ENCODE results near the gene ZNF674.

ZNF674 gene

DNA sequence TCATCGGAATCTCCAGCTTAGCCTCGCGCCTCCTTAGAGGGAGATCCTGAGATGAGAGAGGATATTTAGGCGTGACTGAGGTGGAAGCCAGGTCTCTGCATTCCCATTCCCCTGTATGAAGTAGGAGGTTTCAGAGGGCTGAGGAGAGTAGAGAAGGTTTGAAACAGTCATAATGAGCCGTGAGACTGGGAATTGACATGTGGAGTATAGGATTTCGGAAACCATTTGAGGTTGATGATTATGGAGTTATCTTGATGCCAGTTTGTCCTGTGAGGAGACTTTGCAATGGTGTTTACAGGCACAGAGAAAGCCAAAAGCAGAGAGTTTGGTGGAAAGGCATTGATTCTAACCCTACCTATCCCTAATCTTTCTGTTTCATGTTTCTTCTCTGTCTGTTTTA lies 30.4 kb upstream of the ZNF674 start:
- Histone ChIP-seq H4K20me1 (ENCODE audit: insufficient read depth, low read length) (no peaks in the 10 kb centered on the region), H3K36me3 (replicated peaks; ENCODE audit: insufficient read depth, low read length) (no peaks in the 10 kb centered on the region), H3K9me2 (replicated peaks; ENCODE audit: insufficient read depth, low read length) (no peaks in the 10 kb centered on the region), H3K4me1 (ENCODE audit: low read length) (peaks cover 12% of the 10 kb centered on the region), H3K9ac (ENCODE audit: low read length) (no peak overlapping the region), H3K4me2 (ENCODE audit: low read depth, low read length) (peak overlapping the region; percentile 86; the same call in 1 of the 2 replicates), H3K4me3 (ENCODE audit: low read length) (peak overlapping the region; percentile 69; the same call in 1 of the 2 replicates), H3K79me2 (ENCODE audit: low read length) (peaks cover 12% of the 10 kb centered on the region; the same call in 1 of the 2 replicates), H3K27ac (ENCODE audit: low read length) (no peak overlapping the region), H3K27me3 (replicated peaks; ENCODE audit: insufficient read depth, low read length) (no peaks in the 10 kb centered on the region), H3F3A (ENCODE audit: insufficient read depth, low read length) (peaks cover 18% of the 10 kb centered on the region), H3K9me3 (replicated peaks; ENCODE audit: insufficient read depth, low read length) (no peaks in the 10 kb centered on the region), H2AFZ (ENCODE audit: low read length) (no peak overlapping the region)
- no peak for TF ChIP-seq EZH2phosphoT487 (IDR thresholded peaks at IDR 0.05; ENCODE audit: low read length)
- TF ChIP-seq, protein P1, sequence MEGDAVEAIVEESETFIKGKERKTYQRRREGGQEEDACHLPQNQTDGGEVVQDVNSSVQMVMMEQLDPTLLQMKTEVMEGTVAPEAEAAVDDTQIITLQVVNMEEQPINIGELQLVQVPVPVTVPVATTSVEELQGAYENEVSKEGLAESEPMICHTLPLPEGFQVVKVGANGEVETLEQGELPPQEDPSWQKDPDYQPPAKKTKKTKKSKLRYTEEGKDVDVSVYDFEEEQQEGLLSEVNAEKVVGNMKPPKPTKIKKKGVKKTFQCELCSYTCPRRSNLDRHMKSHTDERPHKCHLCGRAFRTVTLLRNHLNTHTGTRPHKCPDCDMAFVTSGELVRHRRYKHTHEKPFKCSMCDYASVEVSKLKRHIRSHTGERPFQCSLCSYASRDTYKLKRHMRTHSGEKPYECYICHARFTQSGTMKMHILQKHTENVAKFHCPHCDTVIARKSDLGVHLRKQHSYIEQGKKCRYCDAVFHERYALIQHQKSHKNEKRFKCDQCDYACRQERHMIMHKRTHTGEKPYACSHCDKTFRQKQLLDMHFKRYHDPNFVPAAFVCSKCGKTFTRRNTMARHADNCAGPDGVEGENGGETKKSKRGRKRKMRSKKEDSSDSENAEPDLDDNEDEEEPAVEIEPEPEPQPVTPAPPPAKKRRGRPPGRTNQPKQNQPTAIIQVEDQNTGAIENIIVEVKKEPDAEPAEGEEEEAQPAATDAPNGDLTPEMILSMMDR (IDR thresholded peaks at IDR 0.05; ENCODE audit: low read length): no peak
- TF ChIP-seq EZH2 (optimal IDR thresholded peaks at IDR 0.05; ENCODE audit: low read depth, low read length): no peak
- DNase-seq: no peak

DNA sequence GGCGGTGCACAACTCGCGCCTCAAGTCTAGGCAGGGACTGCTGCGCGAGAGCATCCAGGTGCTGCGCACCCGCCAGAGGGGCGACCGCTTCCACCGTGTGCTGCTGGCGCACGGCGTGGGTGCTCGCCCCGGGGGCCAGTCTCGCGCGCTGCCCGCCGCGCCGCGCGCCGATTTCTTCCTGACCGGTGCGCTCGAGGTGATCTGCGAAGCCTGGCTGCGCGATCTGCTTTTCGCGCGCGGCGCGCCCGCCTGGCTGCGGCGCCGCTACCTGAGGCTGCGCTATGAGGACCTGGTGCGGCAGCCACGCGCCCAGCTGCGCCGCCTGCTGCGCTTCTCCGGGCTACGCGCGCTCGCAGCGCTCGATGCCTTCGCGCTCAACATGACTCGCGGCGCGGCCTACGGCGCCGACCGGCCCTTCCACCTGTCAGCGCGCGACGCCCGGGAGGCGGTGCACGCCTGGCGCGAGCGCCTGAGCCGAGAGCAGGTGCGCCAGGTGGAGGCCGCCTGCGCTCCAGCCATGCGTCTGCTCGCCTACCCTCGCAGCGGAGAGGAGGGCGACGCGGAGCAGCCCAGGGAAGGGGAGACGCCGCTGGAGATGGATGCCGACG lies 29.7 kb upstream of the ZNF674 start:
- peak overlapping the region; percentile 86 for H3K4me2 ChIP-seq (ENCODE audit: low read depth, low read length)
- H3K9me3 ChIP-seq (replicated peaks; ENCODE audit: insufficient read depth, low read length): no peaks in the 10 kb centered on the region
- peak overlapping the region; percentile 84 for H2AFZ ChIP-seq (ENCODE audit: low read length)
- H3F3A ChIP-seq (ENCODE audit: insufficient read depth, low read length): peaks cover 18% of the 10 kb centered on the region
- H3K4me3 ChIP-seq (ENCODE audit: low read length): peak overlapping the region; percentile 69
- TF ChIP-seq EZH2 (optimal IDR thresholded peaks at IDR 0.05; ENCODE audit: low read depth, low read length): no peak
- no peak for TF ChIP-seq EZH2phosphoT487 (IDR thresholded peaks at IDR 0.05; ENCODE audit: low read length)
- TF ChIP-seq, protein P1 (IDR thresholded peaks at IDR 0.05; ENCODE audit: low read length): no peak
- H3K27ac ChIP-seq (ENCODE audit: low read length): peak overlapping the region; percentile 88; the same call in 1 of the 2 replicates
- H3K36me3 ChIP-seq (replicated peaks; ENCODE audit: insufficient read depth, low read length): no peaks in the 10 kb centered on the region
- DNase-seq: peak; percentile 62
- no peaks in the 10 kb centered on the region for H3K27me3 ChIP-seq (replicated peaks; ENCODE audit: insufficient read depth, low read length)
- peak overlapping the region; percentile 66; the same call in 1 of the 2 replicates for H3K9ac ChIP-seq (ENCODE audit: low read length)
- peaks cover 12% of the 10 kb centered on the region for H3K4me1 ChIP-seq (ENCODE audit: low read length)
- H3K9me2 ChIP-seq (replicated peaks; ENCODE audit: insufficient read depth, low read length): no peaks in the 10 kb centered on the region
- H4K20me1 ChIP-seq (ENCODE audit: insufficient read depth, low read length): no peaks in the 10 kb centered on the region
- H3K79me2 ChIP-seq (ENCODE audit: low read length): peaks cover 12% of the 10 kb centered on the region; the same call in 1 of the 2 replicates

DNA sequence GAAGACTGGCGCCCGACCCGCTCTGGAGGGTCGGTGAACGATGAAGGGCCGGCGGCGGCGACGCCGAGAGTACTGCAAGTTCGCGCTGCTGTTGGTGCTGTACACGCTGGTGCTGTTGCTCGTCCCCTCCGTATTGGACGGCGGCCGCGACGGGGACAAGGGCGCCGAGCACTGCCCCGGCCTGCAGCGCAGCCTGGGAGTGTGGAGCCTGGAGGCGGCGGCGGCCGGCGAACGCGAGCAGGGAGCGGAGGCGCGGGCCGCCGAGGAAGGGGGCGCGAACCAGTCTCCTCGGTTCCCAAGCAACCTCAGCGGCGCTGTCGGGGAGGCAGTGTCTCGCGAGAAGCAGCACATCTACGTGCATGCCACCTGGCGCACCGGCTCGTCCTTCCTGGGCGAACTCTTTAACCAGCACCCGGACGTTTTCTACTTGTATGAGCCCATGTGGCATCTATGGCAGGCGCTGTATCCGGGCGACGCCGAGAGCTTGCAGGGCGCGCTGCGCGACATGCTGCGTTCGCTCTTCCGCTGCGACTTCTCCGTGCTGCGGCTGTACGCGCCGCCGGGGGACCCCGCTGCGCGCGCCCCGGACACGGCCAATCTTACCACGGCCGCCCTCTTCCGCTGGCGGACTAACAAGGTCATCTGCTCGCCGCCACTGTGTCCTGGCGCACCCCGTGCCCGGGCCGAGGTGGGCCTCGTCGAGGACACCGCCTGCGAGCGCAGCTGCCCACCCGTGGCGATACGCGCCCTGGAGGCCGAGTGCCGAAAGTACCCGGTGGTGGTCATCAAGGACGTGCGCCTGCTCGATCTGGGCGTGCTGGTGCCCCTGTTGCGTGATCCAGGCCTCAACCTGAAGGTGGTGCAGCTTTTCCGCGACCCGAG lies 28.9 kb upstream of the ZNF674 start:
- H2AFZ ChIP-seq (ENCODE audit: low read length): peak overlapping the region; percentile 84

More for the DNA sequence above, 28.9 kb upstream of the ZNF674 start:
- Histone ChIP-seq H3K9me3 (replicated peaks; ENCODE audit: insufficient read depth, low read length) (no peaks in the 10 kb centered on the region), H3K27ac (ENCODE audit: low read length) (peak overlapping the region; percentile 88; the same call in 1 of the 2 replicates), H3K27me3 (replicated peaks; ENCODE audit: insufficient read depth, low read length) (no peaks in the 10 kb centered on the region), H3K9ac (ENCODE audit: low read length) (peak overlapping the region; percentile 66), H3K4me2 (ENCODE audit: low read depth, low read length) (peak overlapping the region; percentile 86), H3K79me2 (ENCODE audit: low read length) (peaks cover 12% of the 10 kb centered on the region; the same call in 1 of the 2 replicates), H3F3A (ENCODE audit: insufficient read depth, low read length) (peaks cover 18% of the 10 kb centered on the region), H3K4me3 (ENCODE audit: low read length) (peak overlapping the region; percentile 69), H3K9me2 (replicated peaks; ENCODE audit: insufficient read depth, low read length) (no peaks in the 10 kb centered on the region), H3K36me3 (replicated peaks; ENCODE audit: insufficient read depth, low read length) (no peaks in the 10 kb centered on the region), H4K20me1 (ENCODE audit: insufficient read depth, low read length) (no peaks in the 10 kb centered on the region), H3K4me1 (ENCODE audit: low read length) (peaks cover 12% of the 10 kb centered on the region)
- DNase-seq: peak; percentile 64
- TF ChIP-seq EZH2 (optimal IDR thresholded peaks at IDR 0.05; ENCODE audit: low read depth, low read length): no peak
- TF ChIP-seq, protein P1 (IDR thresholded peaks at IDR 0.05; ENCODE audit: low read length): peak; percentile 6; the same call in 1 of the 2 replicates
